ENCODE data around the gene OR8D1.

Gene OR8D1

GRCh38 chr11:124313849-124314248 lies at the start of gene OR8D1:
Gene OR8D1, minus strand, starts transcription at chr11:124313949. Its CDS starts 3,183 bp downstream, at chr11:124310766.
- DNase-seq, result no peak

GRCh38 chr11:124359566-124359965 lies 45.8 kb upstream of the OR8D1 start:
- DNase-seq, result no peak

GRCh38 chr11:124346311-124346955 lies 32.7 kb upstream of the OR8D1 start:
- no peak for DNase-seq

GRCh38 chr11:124344346-124344745 lies 30.6 kb upstream of the OR8D1 start:
- no peak for DNase-seq

- DNase-seq, result no peak
Observed at GRCh38 chr11:124340142-124340447, 26.3 kb upstream of the OR8D1 start.

- no peak for DNase-seq
Observed at GRCh38 chr11:124339396-124340141, 25.8 kb upstream of the OR8D1 start.

GRCh38 chr11:124331873-124332272 lies 18.1 kb upstream of the OR8D1 start:
- no peak for DNase-seq

GRCh38 chr11:124329787-124330478 lies 16.2 kb upstream of the OR8D1 start:
- DNase-seq, result no peak

GRCh38 chr11:124327775-124328174 lies 14.0 kb upstream of the OR8D1 start:
- no peak for DNase-seq

GRCh38 chr11:124322356-124322755 lies 8.6 kb upstream of the OR8D1 start:
- DNase-seq, result no peak

GRCh38 chr11:124320097-124320496 lies 6.3 kb upstream of the OR8D1 start, which contains the start of gene OR8D2:
Gene OR8D2, minus strand, starts transcription at chr11:124320197. Its CDS starts 0 bp downstream, at chr11:124320197.
- no peak for DNase-seq

GRCh38 chr11:124315052-124315451 lies 1.3 kb upstream of the OR8D1 start:
- DNase-seq, result no peak

- no peak for DNase-seq
Observed at GRCh38 chr11:124313131-124313530, 618 bp downstream of the OR8D1 start.

- no peak for DNase-seq
Observed at GRCh38 chr11:124311670-124312069, 2.1 kb downstream of the OR8D1 start.

- DNase-seq, result no peak
Observed at GRCh38 chr11:124311269-124311668, 2.5 kb downstream of the OR8D1 start.

GRCh38 chr11:124310721-124311120 lies 3.0 kb downstream of the OR8D1 start:
- no peak for DNase-seq

- DNase-seq, result no peak
Observed at GRCh38 chr11:124307093-124307492, 6.7 kb downstream of the OR8D1 start.

- DNase-seq, result no peak
Observed at GRCh38 chr11:124302347-124303125, 11.2 kb downstream of the OR8D1 start.

- no peak for DNase-seq
Observed at GRCh38 chr11:124301548-124301947, 12.2 kb downstream of the OR8D1 start.

GRCh38 chr11:124297921-124298320 lies 15.8 kb downstream of the OR8D1 start:
- DNase-seq, result no peak

GRCh38 chr11:124296016-124296415 lies 17.7 kb downstream of the OR8D1 start:
- no peak for DNase-seq

GRCh38 chr11:124294687-124295086 lies 19.1 kb downstream of the OR8D1 start:
- DNase-seq, result no peak

Data from CD4-positive, alpha-beta T cell treated with Interleukin-6 for 4 hours (primary cell).